Measurements from ENCODE around the gene ZC3H7B.

DNA sequence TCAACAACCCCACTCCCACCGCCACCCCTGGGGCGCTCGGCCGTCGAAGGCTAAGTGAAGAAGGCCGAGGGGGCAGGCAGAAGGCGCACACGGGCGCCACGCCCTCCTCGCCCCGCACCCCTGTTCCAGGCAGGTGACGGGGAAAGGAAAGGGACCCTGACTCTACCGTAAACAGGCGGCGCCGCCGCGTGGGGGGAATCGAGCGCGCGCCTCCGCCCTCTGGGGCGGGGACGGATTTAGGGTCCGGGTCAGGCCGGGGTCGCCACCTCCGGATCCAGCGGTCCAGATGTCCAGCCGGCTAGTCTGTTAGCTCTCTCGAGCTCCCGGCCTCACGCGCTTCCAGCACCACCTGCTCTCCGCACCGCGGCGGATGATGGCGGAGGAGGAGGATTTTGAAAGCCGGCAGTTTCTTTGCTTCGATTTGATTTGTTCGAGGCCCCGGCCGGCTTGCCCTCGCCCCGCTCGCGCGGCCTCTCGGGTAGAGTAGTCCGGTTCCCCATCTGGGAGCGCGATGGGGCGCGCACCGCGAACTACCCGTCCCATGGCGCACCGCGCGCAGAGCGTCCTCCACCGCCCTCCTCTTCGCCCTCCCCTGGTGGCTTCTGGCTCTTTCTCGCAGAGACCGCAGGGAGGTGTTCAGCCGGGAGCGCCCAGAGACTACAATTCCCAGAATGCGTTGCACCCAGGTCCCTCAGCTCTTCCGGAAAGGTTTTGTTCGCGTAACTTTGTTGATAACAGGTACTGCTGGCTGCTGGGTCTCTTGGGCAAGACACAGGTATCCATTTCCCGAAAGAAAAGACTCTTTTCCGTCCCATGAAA, 15.3 kb upstream of the ZC3H7B start, which contains the start of gene RANGAP1:
- TF ChIP-seq, protein P1, sequence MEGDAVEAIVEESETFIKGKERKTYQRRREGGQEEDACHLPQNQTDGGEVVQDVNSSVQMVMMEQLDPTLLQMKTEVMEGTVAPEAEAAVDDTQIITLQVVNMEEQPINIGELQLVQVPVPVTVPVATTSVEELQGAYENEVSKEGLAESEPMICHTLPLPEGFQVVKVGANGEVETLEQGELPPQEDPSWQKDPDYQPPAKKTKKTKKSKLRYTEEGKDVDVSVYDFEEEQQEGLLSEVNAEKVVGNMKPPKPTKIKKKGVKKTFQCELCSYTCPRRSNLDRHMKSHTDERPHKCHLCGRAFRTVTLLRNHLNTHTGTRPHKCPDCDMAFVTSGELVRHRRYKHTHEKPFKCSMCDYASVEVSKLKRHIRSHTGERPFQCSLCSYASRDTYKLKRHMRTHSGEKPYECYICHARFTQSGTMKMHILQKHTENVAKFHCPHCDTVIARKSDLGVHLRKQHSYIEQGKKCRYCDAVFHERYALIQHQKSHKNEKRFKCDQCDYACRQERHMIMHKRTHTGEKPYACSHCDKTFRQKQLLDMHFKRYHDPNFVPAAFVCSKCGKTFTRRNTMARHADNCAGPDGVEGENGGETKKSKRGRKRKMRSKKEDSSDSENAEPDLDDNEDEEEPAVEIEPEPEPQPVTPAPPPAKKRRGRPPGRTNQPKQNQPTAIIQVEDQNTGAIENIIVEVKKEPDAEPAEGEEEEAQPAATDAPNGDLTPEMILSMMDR (optimal IDR thresholded peaks at IDR 0.05 in 1 of 3, IDR thresholded peaks at IDR 0.05 in 1 of 3, conservative IDR thresholded peaks at IDR 0.05 in 1 of 3; ENCODE audit: extremely low read depth in 1 of 3, insufficient read depth in 2 of 3, low read length in 3 of 3): peak in 2 of 3 experiments; percentile 32 to 34
- TF ChIP-seq EZH2 (IDR thresholded peaks at IDR 0.05; ENCODE audit: low read length): no peak

Data from keratinocyte (primary cell).